ENCODE measurements around the gene CFAP91. TPM values are rescaled to one million over a fixed set of nuclear protein-coding genes. Genes with fewer than 3 reads are reported as not detected.

Gene CFAP91
- polyA plus RNA-seq, 1 donor from 2014 or later: 14.2 TPM

- Histone ChIP-seq H3K9me2 (ENCODE audit: insufficient read depth, low read length) (no peaks in the 10 kb centered on the region), H3K4me3 (ENCODE audit: low read length) (no peak overlapping the region), H3K36me3 (ENCODE audit: insufficient read depth, low read length) (no peaks in the 10 kb centered on the region), H3K27me3 (ENCODE audit: insufficient read depth, low read depth, low read length) (no peaks in the 10 kb centered on the region), H3K79me2 (replicated peaks; ENCODE audit: insufficient read depth, low read length) (no peaks in the 10 kb centered on the region), H3K9ac (ENCODE audit: low read length) (no peak overlapping the region), H2AFZ (ENCODE audit: low read depth, low read length) (no peak overlapping the region), H3K9me3 (ENCODE audit: low read length) (no peaks in the 10 kb centered on the region), H3K4me2 (ENCODE audit: low read length) (no peak overlapping the region), H3K27ac (ENCODE audit: low read length) (no peak overlapping the region), H3F3A (ENCODE audit: insufficient read depth, low read length, poor library complexity, severe bottlenecking) (no peaks in the 10 kb centered on the region), H4K20me1 (ENCODE audit: insufficient read depth) (no peaks in the 10 kb centered on the region)
- TF ChIP-seq RAD21 (conservative IDR thresholded peaks at IDR 0.05) (no peak), EZH2 (IDR thresholded peaks at IDR 0.05; ENCODE audit: borderline replicate concordance, insufficient read depth, low read length, poor library complexity, severe bottlenecking) (no peak), MXI1 (conservative IDR thresholded peaks at IDR 0.05; ENCODE audit: poor library complexity, severe bottlenecking) (no peak), EP300 (conservative IDR thresholded peaks at IDR 0.05; ENCODE audit: poor library complexity, severe bottlenecking) (no peak), REST (IDR thresholded peaks at IDR 0.05; ENCODE audit: borderline replicate concordance) (no peak), POLR2AphosphoS5 (IDR thresholded peaks at IDR 0.05) (no peak), SMC3 (conservative IDR thresholded peaks at IDR 0.05; ENCODE audit: poor library complexity) (no peak), TAF1 (IDR thresholded peaks at IDR 0.05; ENCODE audit: low read depth) (no peak), CTCF (IDR thresholded peaks at IDR 0.05; ENCODE audit: poor library complexity, severe bottlenecking) (no peak)
Observed at GRCh38 chr3:119662604-119663373, 40.0 kb upstream of the CFAP91 start.

- Histone ChIP-seq H3K79me2 (replicated peaks; ENCODE audit: insufficient read depth, low read length) (no peaks in the 10 kb centered on the region), H3K9me3 (ENCODE audit: low read length) (no peaks in the 10 kb centered on the region), H3K4me3 (ENCODE audit: low read length) (no peak overlapping the region), H4K20me1 (ENCODE audit: insufficient read depth) (no peaks in the 10 kb centered on the region), H3K9me2 (ENCODE audit: insufficient read depth, low read length) (no peaks in the 10 kb centered on the region), H3F3A (ENCODE audit: insufficient read depth, low read length, poor library complexity, severe bottlenecking) (no peaks in the 10 kb centered on the region), H3K9ac (ENCODE audit: low read length) (no peak overlapping the region), H2AFZ (ENCODE audit: low read depth, low read length) (no peak overlapping the region), H3K27ac (ENCODE audit: low read length) (no peak overlapping the region), H3K36me3 (ENCODE audit: insufficient read depth, low read length) (no peaks in the 10 kb centered on the region), H3K4me2 (ENCODE audit: low read length) (no peak overlapping the region), H3K27me3 (ENCODE audit: insufficient read depth, low read depth, low read length) (no peaks in the 10 kb centered on the region)
- TF ChIP-seq EP300 (conservative IDR thresholded peaks at IDR 0.05; ENCODE audit: poor library complexity, severe bottlenecking) (no peak), MXI1 (conservative IDR thresholded peaks at IDR 0.05; ENCODE audit: poor library complexity, severe bottlenecking) (no peak), REST (IDR thresholded peaks at IDR 0.05; ENCODE audit: borderline replicate concordance) (no peak), SMC3 (conservative IDR thresholded peaks at IDR 0.05; ENCODE audit: poor library complexity) (no peak), TAF1 (IDR thresholded peaks at IDR 0.05; ENCODE audit: low read depth) (no peak), RAD21 (conservative IDR thresholded peaks at IDR 0.05) (no peak), CTCF (IDR thresholded peaks at IDR 0.05; ENCODE audit: poor library complexity, severe bottlenecking) (no peak), EZH2 (IDR thresholded peaks at IDR 0.05; ENCODE audit: borderline replicate concordance, insufficient read depth, low read length, poor library complexity, severe bottlenecking) (no peak), POLR2AphosphoS5 (IDR thresholded peaks at IDR 0.05) (no peak)
Observed at GRCh38 chr3:119663885-119664284, 38.9 kb upstream of the CFAP91 start.
